H9 (cell line): ENCODE results near the gene TBC1D5. TPM values are rescaled to one million over a fixed set of nuclear protein-coding genes. Genes with fewer than 3 reads are reported as not detected.

ENCODE experiments used
- DNase-seq: peaks from one replicate; pipeline ENCODE4 v3.0.0-alpha.2; 2017
- H2AFZ ChIP-seq: one replicate; pipeline ENCODE4 v1.6.1; 2013; ENCODE audit warnings: mild to moderate bottlenecking, low read length, control low read depth, moderate library complexity
- H2AK5ac ChIP-seq: 2 replicates; pipeline ENCODE4 v1.6.1; 2013; ENCODE audit warnings: low read length, control low read depth, mixed read lengths; ENCODE audit not compliant: insufficient read length
- H2BK120ac ChIP-seq: one replicate; pipeline ENCODE4 v1.6.1; 2013; ENCODE audit warnings: low read depth, mild to moderate bottlenecking, low read length, control low read depth, inconsistent platforms; ENCODE audit not compliant: poor library complexity, severe bottlenecking
- H2BK12ac ChIP-seq: 2 replicates; pipeline ENCODE4 v1.6.1; 2013; ENCODE audit warnings: low read length, control low read depth, mixed read lengths, low read depth; ENCODE audit not compliant: insufficient read length
- H2BK15ac ChIP-seq: 2 replicates; pipeline ENCODE4 v1.6.1; 2013; ENCODE audit warnings: low read depth, low read length, control low read depth
- H2BK20ac ChIP-seq: one replicate; pipeline ENCODE4 v1.6.1; 2013; ENCODE audit warnings: low read depth, mild to moderate bottlenecking, low read length, control low read depth, inconsistent platforms; ENCODE audit not compliant: poor library complexity, severe bottlenecking
- H2BK5ac ChIP-seq: 2 replicates; pipeline ENCODE4 v1.6.1; 2013; ENCODE audit warnings: low read length, control low read depth, mixed read lengths; ENCODE audit not compliant: insufficient read length
- H3K14ac ChIP-seq: 2 replicates; pipeline ENCODE4 v1.6.1; 2013; ENCODE audit warnings: low read length, control low read depth; ENCODE audit not compliant: insufficient read depth
- H3K18ac ChIP-seq: 2 replicates; pipeline ENCODE4 v1.6.1; 2013; ENCODE audit warnings: low read depth, mild to moderate bottlenecking, mixed read lengths, low read length, control low read depth; ENCODE audit not compliant: insufficient read length
- H3K23ac ChIP-seq: 2 replicates; pipeline ENCODE4 v1.6.1; 2013; ENCODE audit warnings: low read length, control low read depth, mixed read lengths, low read depth; ENCODE audit not compliant: insufficient read length
- H3K23me2 ChIP-seq: 2 replicates; pipeline ENCODE4 v1.6.1; 2013; ENCODE audit warnings: low read depth, mild to moderate bottlenecking, mixed read lengths, low read length, control low read depth; ENCODE audit not compliant: insufficient read length, poor library complexity, severe bottlenecking
- H3K27ac ChIP-seq: 2 replicates; pipeline ENCODE4 v1.5.1; 2013; ENCODE audit warnings: low read length, control low read depth, mixed read lengths, low read depth; ENCODE audit not compliant: insufficient read length
- H3K27me3 ChIP-seq: 2 replicates; pipeline ENCODE4 v1.6.1; 2013; ENCODE audit warnings: low read length, control low read depth, inconsistent platforms; ENCODE audit not compliant: insufficient read depth
- H3K4ac ChIP-seq: 2 replicates; pipeline ENCODE4 v1.6.1; 2013; ENCODE audit warnings: low read depth, mild to moderate bottlenecking, control low read depth, inconsistent platforms, low read length, moderate library complexity
- H3K4me1 ChIP-seq: 2 replicates; pipeline ENCODE4 v1.6.1; 2013; ENCODE audit warnings: low read length, control low read depth, inconsistent platforms; ENCODE audit not compliant: insufficient read depth
- H3K4me2 ChIP-seq: 2 replicates; pipeline ENCODE4 v1.6.1; 2013; ENCODE audit warnings: low read length, control low read depth, mixed read lengths; ENCODE audit not compliant: insufficient read length, insufficient read depth
- H3K56ac ChIP-seq: 2 replicates; pipeline ENCODE4 v1.6.1; 2013; ENCODE audit warnings: low read depth, mild to moderate bottlenecking, mixed read lengths, low read length, control low read depth; ENCODE audit not compliant: insufficient read length
- H3K79me1 ChIP-seq: 2 replicates; pipeline ENCODE4 v1.6.1; 2013; ENCODE audit warnings: low read depth, mild to moderate bottlenecking, moderate library complexity, low read length, control low read depth, inconsistent platforms; ENCODE audit not compliant: insufficient read depth, poor library complexity, severe bottlenecking
- H3K79me2 ChIP-seq: 2 replicates; pipeline ENCODE4 v1.6.1; 2013; ENCODE audit warnings: low read length, control low read depth, inconsistent platforms; ENCODE audit not compliant: insufficient read depth
- H3K9ac ChIP-seq: 2 replicates; pipeline ENCODE4 v1.6.1; 2013; ENCODE audit warnings: low read length, control low read depth, mixed read lengths; ENCODE audit not compliant: insufficient read length; ENCODE audit errors: extremely low read depth
- H3K9me3 ChIP-seq: one replicate; pipeline ENCODE4 v1.6.1; 2013; ENCODE audit warnings: low read depth, low read length, inconsistent platforms; ENCODE audit not compliant: control insufficient read depth
- H3T11ph ChIP-seq: one replicate; pipeline ENCODE4 v1.6.1; 2013; ENCODE audit warnings: mild to moderate bottlenecking, low read length, control low read depth, inconsistent platforms
- H4K20me1 ChIP-seq: one replicate; pipeline ENCODE4 v1.6.1; 2013; ENCODE audit not compliant: control insufficient read depth, insufficient read length, insufficient read depth
- H4K5ac ChIP-seq: 2 replicates; pipeline ENCODE4 v1.6.1; 2013; ENCODE audit warnings: low read depth, mild to moderate bottlenecking, mixed read lengths, low read length, control low read depth; ENCODE audit not compliant: insufficient read length
- H4K8ac ChIP-seq: replicated peaks from 2 replicates; pipeline ENCODE4 v1.6.1; 2013; ENCODE audit warnings: low read length, control low read depth, mixed read lengths, low read depth; ENCODE audit not compliant: insufficient read length
- H4K91ac ChIP-seq: 2 replicates; pipeline ENCODE4 v1.6.1; 2013; ENCODE audit warnings: low read depth, mild to moderate bottlenecking, moderate library complexity, mixed read lengths, low read length, control low read depth; ENCODE audit not compliant: insufficient read length
- H3K27ac Mint-ChIP-seq, 3 experiments: 2 replicates in 2 of 3; 3 replicates in 1 of 3; pipeline ENCODE4 v1.8.0; 2020 to 2021; ENCODE audit warnings: mixed read lengths in 3 of 3, mild to moderate bottlenecking in 1 of 3, moderate library complexity in 1 of 3
- H3K27me3 Mint-ChIP-seq: 2 replicates; pipeline ENCODE4 v1.8.0; 2021; ENCODE audit warnings: low read depth, mild to moderate bottlenecking, moderate library complexity, mixed read lengths
- H3K36me3 Mint-ChIP-seq, 3 experiments: 2 replicates in 2 of 3; 3 replicates in 1 of 3; pipeline ENCODE4 v1.8.0; 2020 to 2021; ENCODE audit warnings: low read depth in 3 of 3, mixed read lengths in 3 of 3; ENCODE audit not compliant: insufficient read depth in 1 of 3
- H3K4me1 Mint-ChIP-seq, 2 experiments: 2 replicates each; pipeline ENCODE4 v1.8.0; 2020; ENCODE audit warnings: mixed read lengths in 2 of 2
- H3K4me3 Mint-ChIP-seq, 2 experiments: 2 replicates in 1 of 2; 3 replicates in 1 of 2; pipeline ENCODE4 v1.8.0; 2020 to 2021; ENCODE audit warnings: mild to moderate bottlenecking in 2 of 2, mixed read lengths in 2 of 2, moderate library complexity in 1 of 2
- H3K9me3 Mint-ChIP-seq, 2 experiments: 2 replicates in 1 of 2; 3 replicates in 1 of 2; pipeline ENCODE4 v1.8.0; 2020; ENCODE audit warnings: mild to moderate bottlenecking in 2 of 2, mixed read lengths in 2 of 2, moderate library complexity in 1 of 2
- total RNA-seq: library from RNA; stranded (reverse); gene quantifications from 2 replicates; pipeline ENCODE4 v1.2.1, GENCODE V29; 2021
- TF ChIP-seq, protein P1 (sequence below): fragments of 200-600 bp; sonication (generic); conservative IDR thresholded peaks from 3 replicates; pipeline ENCODE4 v1.8.0; 2021; ENCODE audit warnings: antibody characterized with exemption, mild to moderate bottlenecking

Gene TBC1D5
- total RNA-seq, 1 experiment from 2014 or later: 25.0 TPM

- H3K4me1 ChIP-seq: no peaks in the 10 kb centered on the region
- no peak overlapping the region for H3K4ac ChIP-seq
- no peak overlapping the region for H2BK12ac ChIP-seq
- H3K9ac ChIP-seq: no peak overlapping the region
- no peaks in the 10 kb centered on the region for H3K23me2 ChIP-seq
- Mint-ChIP-seq H3K4me1 (no peaks in the 10 kb centered on the region), H3K9me3 (no peaks in the 10 kb centered on the region), H3K4me3 (no peak overlapping the region), H3K27ac (no peak overlapping the region), H3K27me3 (no peaks in the 10 kb centered on the region), H3K36me3 (no peaks in the 10 kb centered on the region)
- H4K5ac ChIP-seq: no peak overlapping the region
- no peak overlapping the region for H3K27ac ChIP-seq
- no peaks in the 10 kb centered on the region for H3K79me1 ChIP-seq
- DNase-seq: no peak
- H3K4me2 ChIP-seq: no peak overlapping the region
- H2BK120ac ChIP-seq: no peak overlapping the region
- H3K23ac ChIP-seq: no peak overlapping the region
- H2BK15ac ChIP-seq: no peak overlapping the region
- TF ChIP-seq, protein P1, sequence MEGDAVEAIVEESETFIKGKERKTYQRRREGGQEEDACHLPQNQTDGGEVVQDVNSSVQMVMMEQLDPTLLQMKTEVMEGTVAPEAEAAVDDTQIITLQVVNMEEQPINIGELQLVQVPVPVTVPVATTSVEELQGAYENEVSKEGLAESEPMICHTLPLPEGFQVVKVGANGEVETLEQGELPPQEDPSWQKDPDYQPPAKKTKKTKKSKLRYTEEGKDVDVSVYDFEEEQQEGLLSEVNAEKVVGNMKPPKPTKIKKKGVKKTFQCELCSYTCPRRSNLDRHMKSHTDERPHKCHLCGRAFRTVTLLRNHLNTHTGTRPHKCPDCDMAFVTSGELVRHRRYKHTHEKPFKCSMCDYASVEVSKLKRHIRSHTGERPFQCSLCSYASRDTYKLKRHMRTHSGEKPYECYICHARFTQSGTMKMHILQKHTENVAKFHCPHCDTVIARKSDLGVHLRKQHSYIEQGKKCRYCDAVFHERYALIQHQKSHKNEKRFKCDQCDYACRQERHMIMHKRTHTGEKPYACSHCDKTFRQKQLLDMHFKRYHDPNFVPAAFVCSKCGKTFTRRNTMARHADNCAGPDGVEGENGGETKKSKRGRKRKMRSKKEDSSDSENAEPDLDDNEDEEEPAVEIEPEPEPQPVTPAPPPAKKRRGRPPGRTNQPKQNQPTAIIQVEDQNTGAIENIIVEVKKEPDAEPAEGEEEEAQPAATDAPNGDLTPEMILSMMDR: peak; percentile 32; the same call in 1 of the 3 replicates
- no peak overlapping the region for H3K14ac ChIP-seq
- no peak overlapping the region for H4K8ac ChIP-seq
- no peaks in the 10 kb centered on the region for H3K79me2 ChIP-seq
- no peak overlapping the region for H2BK5ac ChIP-seq
- H2BK20ac ChIP-seq: no peak overlapping the region
- no peaks in the 10 kb centered on the region for H3K27me3 ChIP-seq
- no peak overlapping the region for H3K56ac ChIP-seq
- H4K91ac ChIP-seq: no peak overlapping the region
- H2AK5ac ChIP-seq: no peak overlapping the region
- H3T11ph ChIP-seq: no peak overlapping the region
- no peaks in the 10 kb centered on the region for H4K20me1 ChIP-seq
- no peak overlapping the region for H2AFZ ChIP-seq
- no peaks in the 10 kb centered on the region for H3K9me3 ChIP-seq
- H3K18ac ChIP-seq: no peak overlapping the region
Observed at GRCh38 chr3:17473761-17474160, 268.7 kb downstream of the TBC1D5 start.
